GM04503 (cell line): ENCODE data around the gene CPA4.

ENCODE experiments used
- DNase-seq: peaks from one replicate; pipeline ENCODE4 v3.0.0-alpha.2; 2012; ENCODE audit warnings: low read depth

Gene CPA4

GRCh38 chr7:130302649-130303048 lies 9.7 kb downstream of the CPA4 start:
- DNase-seq, result no peak

- DNase-seq, result no peak
Measured at GRCh38 chr7:130303127-130303526, 10.2 kb downstream of the CPA4 start.

- no peak for DNase-seq
Measured at GRCh38 chr7:130303551-130303950, 10.6 kb downstream of the CPA4 start.

- DNase-seq, result no peak
Measured at GRCh38 chr7:130303982-130304381, 11.0 kb downstream of the CPA4 start.

- DNase-seq, result no peak
Measured at GRCh38 chr7:130304878-130305277, 11.9 kb downstream of the CPA4 start.

GRCh38 chr7:130305433-130306042 lies 12.6 kb downstream of the CPA4 start:
- no peak for DNase-seq

GRCh38 chr7:130309986-130310385 lies 17.0 kb downstream of the CPA4 start:
- DNase-seq, result no peak

GRCh38 chr7:130314305-130314704 lies 21.3 kb downstream of the CPA4 start:
- DNase-seq, result no peak

GRCh38 chr7:130319541-130319940 lies 26.6 kb downstream of the CPA4 start:
- DNase-seq, result no peak

GRCh38 chr7:130321542-130322229 lies 28.7 kb downstream of the CPA4 start:
- peak; percentile 22 for DNase-seq

GRCh38 chr7:130322615-130323014 lies 29.7 kb downstream of the CPA4 start:
- DNase-seq, result no peak

GRCh38 chr7:130324306-130324943 lies 31.5 kb downstream of the CPA4 start:
- DNase-seq, result no peak

- no peak for DNase-seq
Measured at GRCh38 chr7:130329681-130330080, 36.7 kb downstream of the CPA4 start.

GRCh38 chr7:130332259-130333053 lies 39.5 kb downstream of the CPA4 start:
- no peak for DNase-seq

- no peak for DNase-seq
Measured at GRCh38 chr7:130333832-130334231, 40.9 kb downstream of the CPA4 start.

GRCh38 chr7:130334274-130334673 lies 41.3 kb downstream of the CPA4 start:
- peak; percentile 17 for DNase-seq

- DNase-seq, result no peak
Measured at GRCh38 chr7:130337410-130337971, 44.5 kb downstream of the CPA4 start.

GRCh38 chr7:130338233-130338632 lies 45.3 kb downstream of the CPA4 start:
- no peak for DNase-seq

GRCh38 chr7:130341882-130342281 lies 48.9 kb downstream of the CPA4 start:
- no peak for DNase-seq

GRCh38 chr7:130342701-130343380 lies 49.9 kb downstream of the CPA4 start:
- no peak for DNase-seq

GRCh38 chr7:130344271-130344866 lies 51.4 kb downstream of the CPA4 start, which contains the start of gene CPA5:
CPA5 (plus strand) TSS chr7:130344816; CDS start chr7:130346486, 1,670 bp downstream.
- DNase-seq, result no peak
